ENCODE results near the gene KIF5A. TPM values are rescaled to one million over a fixed set of nuclear protein-coding genes. Genes with fewer than 3 reads are reported as not detected.
"Not testable (repeated sequence)": the region's sequence is repeated elsewhere in the genome, so short reads cannot be mapped to it uniquely, and the experiment has no call there.

The KIF5A gene
- 1 to 10 TPM; 1.3 to 1.4 TPM for total RNA-seq

GRCh38 chr12:57549909-57550640 is at the start of gene KIF5A:
Gene KIF5A, plus strand, starts transcription at chr12:57550044. Its CDS starts 228 bp downstream, at chr12:57550272.
- Mint-ChIP-seq H3K9me3 (ENCODE audit: low read depth) (no peaks in the 10 kb centered on the region), H3K27me3 (peaks cover 15% of the 10 kb centered on the region), H3K36me3 (ENCODE audit: low read depth) (peaks cover 11% of the 10 kb centered on the region), H3K27ac (peak within 1 kb of the TSS; percentile 30), H3K4me1 (peaks cover 31% of the 10 kb centered on the region), H3K4me3 (peak within 1 kb of the TSS; percentile 71)
- CTCF ChIA-PET: no interaction called here
- DNase-seq: peak; percentile 77
- intact Hi-C loops (cut with DNase I, micrococcal nuclease): no loop called here
- POLR2A ChIA-PET: no interaction called here
- peak; percentile 52 for ATAC-seq

- CTCF ChIA-PET: interaction anchor here (0.5 to 1.2 kb wide), 3 partner anchors 11 to 683 kb away, joined by 3 read pairs; no protein-coding TSS in a partner anchor
Measured at GRCh38 chr12:57500213-57500612, 49.6 kb upstream of the KIF5A start.

GRCh38 chr12:57502311-57502969 is 47.4 kb upstream of the KIF5A start:
- H3K36me3 Mint-ChIP-seq (ENCODE audit: low read depth): peaks cover 80% of the 10 kb centered on the region
- H3K27me3 Mint-ChIP-seq; DNase-seq; H3K27ac Mint-ChIP-seq; ATAC-seq; H3K4me3 Mint-ChIP-seq; H3K4me1 Mint-ChIP-seq; H3K9me3 Mint-ChIP-seq (ENCODE audit: low read depth): not testable (repeated sequence)
- ChIA-PET POLR2A (interaction anchor here (0.6 to 1.3 kb wide), 4 partner anchors 27 to 870 kb away, joined by 3 to 4 read pairs (median 4); no protein-coding TSS in a partner anchor), CTCF (interaction anchor here (0.6 to 1.1 kb wide), 4 partner anchors 10 to 121 kb away, joined by 3 to 4 read pairs (median 4); no protein-coding TSS in a partner anchor)
- intact Hi-C loops (cut with DNase I, micrococcal nuclease): loop anchor here in 1 of 2 experiments (2.0 kb wide), 1 partner anchor 14 kb away; the partner anchor contains the start of gene MARS1

More at GRCh38 chr12:57500213-57500612, 49.6 kb upstream of the KIF5A start:
- POLR2A ChIA-PET: interaction anchor here (0.6 kb wide), 1 partner anchor 20 kb away, joined by 3 read pairs; the partner anchor contains the start of gene DDIT3
- Mint-ChIP-seq H3K36me3 (ENCODE audit: low read depth) (peaks cover 88% of the 10 kb centered on the region), H3K4me3 (no peak overlapping the region), H3K27ac (no peak overlapping the region), H3K4me1 (peaks cover 9% of the 10 kb centered on the region), H3K9me3 (ENCODE audit: low read depth) (peaks cover 2% of the 10 kb centered on the region), H3K27me3 (no peaks in the 10 kb centered on the region)
- no peak for ATAC-seq
- intact Hi-C loops (cut with DNase I, micrococcal nuclease): no loop called here
- DNase-seq: no peak

- DNase-seq; H3K27ac Mint-ChIP-seq; H3K27me3 Mint-ChIP-seq; H3K9me3 Mint-ChIP-seq (ENCODE audit: low read depth); ATAC-seq; intact Hi-C loops (cut with DNase I, micrococcal nuclease); H3K4me1 Mint-ChIP-seq; H3K4me3 Mint-ChIP-seq: not testable (repeated sequence)
- CTCF ChIA-PET: interaction anchor here (0.8 kb wide), 1 partner anchor 15 kb away, joined by 3 read pairs; no protein-coding TSS in a partner anchor
- POLR2A ChIA-PET: interaction anchor here (0.6 kb wide), 1 partner anchor 106 kb away, joined by 8 read pairs; no protein-coding TSS in a partner anchor
- peaks cover 62% of the 10 kb centered on the region for H3K36me3 Mint-ChIP-seq (ENCODE audit: low read depth)
Measured at GRCh38 chr12:57506541-57506940, 43.3 kb upstream of the KIF5A start.

GRCh38 chr12:57507796-57508195 is 42.0 kb upstream of the KIF5A start:
- H3K27ac Mint-ChIP-seq; H3K9me3 Mint-ChIP-seq (ENCODE audit: low read depth); H3K4me3 Mint-ChIP-seq; POLR2A ChIA-PET; DNase-seq; H3K4me1 Mint-ChIP-seq; ATAC-seq; intact Hi-C loops (cut with DNase I, micrococcal nuclease); CTCF ChIA-PET; H3K27me3 Mint-ChIP-seq: not testable (repeated sequence)
- peaks cover 62% of the 10 kb centered on the region for H3K36me3 Mint-ChIP-seq (ENCODE audit: low read depth)

GRCh38 chr12:57511161-57511560 is 38.7 kb upstream of the KIF5A start:
- H3K4me1 Mint-ChIP-seq: no peaks in the 10 kb centered on the region
- H3K27ac Mint-ChIP-seq: no peak overlapping the region
- intact Hi-C loops (cut with DNase I, micrococcal nuclease): no loop called here
- H3K27me3 Mint-ChIP-seq: no peaks in the 10 kb centered on the region
- H3K9me3 Mint-ChIP-seq (ENCODE audit: low read depth): no peaks in the 10 kb centered on the region
- H3K36me3 Mint-ChIP-seq (ENCODE audit: low read depth): peaks cover 55% of the 10 kb centered on the region
- ChIA-PET POLR2A (interaction anchor here (0.6 kb wide), 1 partner anchor 759 kb away, joined by 5 read pairs; the partner anchor contains the start of gene PRIM1), CTCF (interaction anchor here (1.2 to 1.7 kb wide), 2 partner anchors 11 to 20 kb away, joined by 3 to 6 read pairs; no protein-coding TSS in a partner anchor)
- DNase-seq: no peak
- H3K4me3 Mint-ChIP-seq: no peak overlapping the region
- no peak for ATAC-seq

- CTCF ChIA-PET: interaction anchor here (1.1 to 1.7 kb wide), 4 partner anchors 9 to 22 kb away, joined by 3 to 6 read pairs (median 3); no protein-coding TSS in a partner anchor
- no peaks in the 10 kb centered on the region for H3K27me3 Mint-ChIP-seq
- POLR2A ChIA-PET: interaction anchor here (0.5 kb wide), 1 partner anchor 19 kb away, joined by 4 read pairs; no protein-coding TSS in a partner anchor
- ATAC-seq (no peak), DNase-seq (no peak)
- H3K27ac Mint-ChIP-seq: peak overlapping the region; percentile 78
- no peaks in the 10 kb centered on the region for H3K9me3 Mint-ChIP-seq (ENCODE audit: low read depth)
- H3K36me3 Mint-ChIP-seq (ENCODE audit: low read depth): peaks cover 57% of the 10 kb centered on the region
- H3K4me3 Mint-ChIP-seq: no peak overlapping the region
- intact Hi-C loops (cut with DNase I, micrococcal nuclease): no loop called here
- peaks cover under 1% of the 10 kb centered on the region for H3K4me1 Mint-ChIP-seq
Measured at GRCh38 chr12:57511588-57512325, 38.1 kb upstream of the KIF5A start.

- Mint-ChIP-seq H3K27ac (peak overlapping the region; percentile 4), H3K4me3 (no peak overlapping the region), H3K4me1 (peaks cover 5% of the 10 kb centered on the region), H3K27me3 (no peaks in the 10 kb centered on the region), H3K9me3 (ENCODE audit: low read depth) (no peaks in the 10 kb centered on the region), H3K36me3 (ENCODE audit: low read depth) (peaks cover 66% of the 10 kb centered on the region)
- intact Hi-C loops (cut with DNase I, micrococcal nuclease): no loop called here
- CTCF ChIA-PET: interaction anchor here (1.1 to 1.7 kb wide), 3 partner anchors 10 to 23 kb away, joined by 3 to 6 read pairs (median 3); no protein-coding TSS in a partner anchor
- no peak for ATAC-seq
- DNase-seq: no peak
- POLR2A ChIA-PET: interaction anchor here (0.5 kb wide), 1 partner anchor 20 kb away, joined by 4 read pairs; no protein-coding TSS in a partner anchor
Measured at GRCh38 chr12:57512665-57513064, 37.2 kb upstream of the KIF5A start.

GRCh38 chr12:57513266-57513665 is 36.6 kb upstream of the KIF5A start:
- CTCF ChIA-PET: interaction anchor here (1.1 kb wide), 1 partner anchor 11 kb away, joined by 3 read pairs; no protein-coding TSS in a partner anchor
- ATAC-seq (no peak), DNase-seq (no peak)
- no peak overlapping the region for H3K4me3 Mint-ChIP-seq
- H3K36me3 Mint-ChIP-seq (ENCODE audit: low read depth): peaks cover 70% of the 10 kb centered on the region
- no peaks in the 10 kb centered on the region for H3K27me3 Mint-ChIP-seq
- H3K27ac Mint-ChIP-seq: no peak overlapping the region
- intact Hi-C loops (cut with DNase I, micrococcal nuclease): no loop called here
- H3K9me3 Mint-ChIP-seq (ENCODE audit: low read depth): no peaks in the 10 kb centered on the region
- POLR2A ChIA-PET: no interaction called here
- H3K4me1 Mint-ChIP-seq: peaks cover 8% of the 10 kb centered on the region

- H3K9me3 Mint-ChIP-seq (ENCODE audit: low read depth); intact Hi-C loops (cut with DNase I, micrococcal nuclease); H3K27me3 Mint-ChIP-seq; H3K27ac Mint-ChIP-seq; DNase-seq; ATAC-seq; H3K4me3 Mint-ChIP-seq: not testable (repeated sequence)
- Mint-ChIP-seq H3K36me3 (ENCODE audit: low read depth) (peaks cover 71% of the 10 kb centered on the region), H3K4me1 (peaks cover 12% of the 10 kb centered on the region)
- ChIA-PET POLR2A (interaction anchor here (1.2 kb wide), 1 partner anchor 17 kb away, joined by 7 read pairs; no protein-coding TSS in a partner anchor), CTCF (interaction anchor here (0.7 to 1.3 kb wide), 2 partner anchors 39 to 999 kb away, joined by 3 read pairs; no protein-coding TSS in a partner anchor)
Measured at GRCh38 chr12:57513677-57514076, 36.2 kb upstream of the KIF5A start.

Measured in activated CD4-positive, alpha-beta T cell treated with anti-CD3 and anti-CD28 coated beads for 36 hours (primary cell).